ENCODE measurements around the gene ARAF.
"Not testable (repeated sequence)": the region's sequence is repeated elsewhere in the genome, so short reads cannot be mapped to it uniquely, and the experiment has no call there.

The ARAF gene

DNA sequence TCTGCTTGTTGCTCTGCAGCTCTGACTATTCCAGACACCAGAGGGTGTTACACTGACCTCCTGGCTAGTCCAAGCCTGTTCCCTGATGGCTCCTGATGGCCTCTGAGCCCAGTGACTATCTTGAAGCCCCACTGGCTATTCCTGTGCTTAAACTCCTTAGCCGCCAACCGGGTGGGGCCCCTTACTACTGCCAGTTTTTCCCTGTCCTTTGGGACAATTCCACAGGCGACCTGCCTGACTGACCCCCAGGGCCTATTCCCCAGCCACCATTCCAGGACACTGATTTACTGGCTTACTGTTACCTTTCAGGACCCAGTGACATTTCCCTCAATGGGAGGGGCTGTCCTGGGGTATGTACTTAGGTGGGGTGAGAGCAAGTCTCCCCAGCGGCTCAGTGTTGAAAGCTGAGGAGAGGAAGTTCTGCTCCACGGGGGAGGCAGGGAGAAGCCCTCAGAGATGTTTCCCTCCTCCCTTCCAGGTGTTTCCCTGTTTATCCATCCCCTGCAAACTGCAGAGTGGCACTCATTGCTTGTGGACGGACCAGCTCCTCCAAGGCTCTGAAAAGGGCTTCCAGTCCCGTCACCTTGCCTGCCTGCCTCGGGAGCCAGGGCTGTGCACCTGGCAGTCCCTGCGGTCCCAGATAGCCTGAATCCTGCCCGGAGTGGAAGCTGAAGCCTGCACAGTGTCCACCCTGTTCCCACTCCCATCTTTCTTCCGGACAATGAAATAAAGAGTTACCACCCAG lies 25.2 kb downstream of the ARAF start:
- no peak for DNase-seq

DNA sequence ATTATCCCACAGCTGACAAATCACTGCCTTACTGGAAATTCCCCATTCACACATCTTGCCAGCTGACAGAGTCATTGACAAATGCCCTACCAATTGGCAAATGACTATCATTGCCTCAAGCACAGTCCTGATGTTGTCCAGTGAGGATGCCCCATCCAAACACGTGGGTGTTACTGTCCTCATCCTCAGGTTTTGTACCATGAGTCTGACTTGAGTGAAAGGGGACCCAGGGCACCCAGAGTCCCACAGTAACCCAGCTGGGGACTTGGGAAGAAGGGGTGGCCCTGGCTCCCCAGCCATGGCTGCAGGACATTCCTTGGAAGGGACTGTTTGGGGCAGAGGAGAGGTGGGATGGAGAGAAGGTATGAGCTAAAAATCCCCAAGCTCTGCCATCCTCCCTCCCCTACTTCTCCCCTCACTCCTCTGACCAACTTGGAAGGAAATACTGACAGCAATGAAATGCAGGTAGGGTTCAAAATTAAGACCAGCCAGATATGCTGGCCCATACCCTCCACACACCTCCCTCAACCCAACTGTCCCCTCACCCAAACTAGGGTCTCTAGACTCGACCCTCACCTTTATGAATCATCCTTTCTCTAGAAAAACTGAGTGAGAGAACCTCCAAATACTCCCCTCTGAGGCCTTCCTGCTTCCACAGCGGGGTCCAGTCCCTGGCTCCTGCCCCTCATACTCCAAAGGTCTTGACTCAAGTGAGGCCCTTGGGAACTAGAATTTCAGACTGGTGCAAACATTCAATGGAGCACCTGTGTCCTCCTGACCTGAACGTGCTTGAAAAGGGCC lies 26.3 kb downstream of the ARAF start:
- no peak for DNase-seq

DNA sequence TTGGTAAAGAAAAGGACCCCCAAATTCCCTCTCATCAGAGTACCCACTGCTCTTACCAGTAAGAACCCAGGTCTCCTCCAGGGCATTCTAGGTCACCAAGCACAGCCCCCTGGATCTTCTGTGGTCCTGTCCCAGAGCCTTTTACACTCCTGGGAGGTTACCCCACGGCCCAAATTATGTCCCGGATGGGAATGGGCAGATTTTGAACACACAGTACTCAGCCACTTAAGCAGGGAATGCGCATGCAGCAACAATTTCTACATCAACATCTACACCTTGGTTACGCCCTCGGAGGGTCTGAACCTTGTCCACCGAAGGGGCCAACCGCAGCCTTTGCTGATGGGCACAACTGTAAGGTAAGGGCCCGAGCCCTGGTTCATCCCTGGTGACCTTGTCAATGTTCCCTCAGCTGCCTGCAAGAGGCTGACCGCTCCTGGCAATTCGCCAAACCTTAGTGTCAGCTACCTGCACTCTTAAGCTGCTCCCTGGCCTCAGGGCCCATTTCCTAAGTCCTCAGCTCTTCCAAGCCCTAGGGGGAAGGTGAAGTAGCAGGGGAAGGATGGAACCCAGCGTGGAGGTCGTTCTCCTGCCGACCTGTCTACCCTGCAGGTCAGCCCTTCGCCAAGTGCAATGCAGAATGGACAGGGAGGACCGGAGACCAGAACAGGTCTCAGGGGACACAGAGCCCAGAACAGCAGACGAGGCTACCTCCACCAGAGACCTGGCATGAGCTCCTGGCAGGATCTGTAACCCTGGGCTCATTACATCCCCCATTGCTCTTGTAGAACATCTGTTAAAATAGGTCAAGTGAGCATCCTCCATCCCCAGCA lies 27.1 kb downstream of the ARAF start:
- no peak for DNase-seq

DNA sequence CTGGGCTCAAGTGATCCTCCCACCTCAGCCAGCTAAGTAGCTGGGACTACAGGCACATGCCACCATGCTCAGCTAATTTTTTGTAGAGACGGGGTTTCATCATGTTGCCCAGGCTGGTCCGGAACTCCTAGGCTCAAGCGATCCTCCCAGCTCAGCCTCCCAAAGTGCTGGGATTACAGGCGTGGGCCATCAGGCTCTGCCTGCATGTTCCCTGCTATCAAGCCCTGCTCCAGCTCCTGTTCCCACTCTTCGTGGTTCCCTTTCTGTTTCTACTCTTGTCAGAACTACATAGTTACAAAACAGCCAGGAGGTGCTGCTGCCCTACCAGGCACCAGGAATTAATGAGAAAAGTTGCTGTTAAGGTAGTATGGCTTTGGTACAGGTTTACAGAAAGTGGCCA lies 30.0 kb downstream of the ARAF start:
- no peak for DNase-seq

DNA sequence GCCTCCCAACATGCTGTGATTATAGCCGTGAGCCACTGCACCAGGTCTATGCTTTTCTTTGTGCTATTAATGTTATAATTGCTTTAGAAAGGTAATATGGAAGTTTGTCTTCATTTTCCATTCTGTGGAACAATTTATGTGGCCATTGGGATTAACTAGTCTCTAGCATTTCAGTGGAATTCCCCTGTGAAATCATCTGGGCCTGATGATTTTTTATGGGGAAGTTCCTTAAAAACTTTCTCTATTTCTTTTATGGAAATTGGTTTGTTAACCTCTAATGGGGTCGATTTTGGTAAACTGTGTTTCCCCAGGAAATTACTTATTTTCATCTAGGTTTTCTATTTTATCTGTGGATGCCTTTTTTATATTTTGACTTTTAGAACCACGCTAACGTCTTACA lies 32.5 kb downstream of the ARAF start:
- DNase-seq = no peak

DNA sequence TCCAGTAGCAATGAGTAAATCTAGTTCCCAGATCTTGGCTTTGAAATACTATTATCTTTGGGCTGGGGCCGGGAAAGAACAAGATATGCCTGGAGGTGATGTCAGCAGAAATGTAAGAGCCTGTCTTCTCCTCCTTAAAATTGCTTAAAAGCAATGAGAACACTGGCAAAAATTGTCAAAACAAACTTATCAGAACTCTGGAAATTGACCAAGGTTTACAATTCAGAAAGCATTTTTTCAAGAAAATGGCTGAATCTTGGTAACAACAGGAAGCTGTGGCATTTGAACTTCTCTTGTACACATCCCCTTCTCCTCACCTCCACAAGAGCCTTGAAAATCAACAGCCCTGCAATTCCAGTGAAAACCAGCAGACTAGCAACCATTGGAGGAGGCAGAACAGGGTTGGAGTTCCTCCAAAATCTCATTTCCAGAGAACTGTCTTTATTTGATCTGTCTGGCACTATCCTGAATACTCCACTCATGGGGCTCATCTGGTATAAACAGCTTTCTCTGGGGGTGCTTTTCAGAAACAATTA lies 34.8 kb downstream of the ARAF start:
- no peak for DNase-seq

DNA sequence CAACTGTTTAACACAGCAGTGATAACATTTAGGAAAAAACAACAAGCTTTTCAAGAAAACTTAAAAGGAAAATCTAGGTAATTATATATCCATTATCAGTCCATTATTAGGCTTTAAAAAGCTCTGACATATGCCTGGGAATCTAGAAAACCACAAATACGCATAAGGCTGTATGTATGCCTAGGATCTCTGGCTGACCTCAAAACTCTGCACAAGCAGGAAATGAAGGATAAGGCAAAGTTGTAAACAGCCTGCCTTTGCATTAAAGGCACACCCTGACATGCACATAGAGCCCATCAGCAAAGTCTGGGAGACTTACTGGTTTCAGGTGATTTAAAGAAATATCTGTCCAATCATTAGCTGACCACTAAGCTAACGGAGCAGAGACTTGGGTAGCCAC lies 35.3 kb downstream of the ARAF start:
- DNase-seq = no peak

DNA sequence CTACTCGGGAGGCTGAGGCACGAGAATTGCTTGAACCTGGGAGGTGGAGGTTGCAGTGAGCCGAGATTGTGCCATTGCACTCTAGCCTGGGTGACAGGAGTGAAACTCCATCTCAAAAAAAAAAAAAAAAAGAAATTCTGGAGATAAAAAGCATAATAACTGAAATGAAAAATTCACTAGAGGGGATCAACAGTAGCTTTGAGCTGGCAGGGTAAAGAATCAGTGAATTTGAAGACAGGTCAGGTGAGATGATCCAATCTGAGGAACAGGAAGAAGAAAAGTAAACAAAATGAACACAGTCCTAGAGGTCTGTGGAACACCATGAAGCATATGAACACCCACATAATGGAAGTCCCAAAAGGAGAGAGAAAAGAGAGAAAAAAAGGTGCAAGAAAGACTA lies 36.2 kb downstream of the ARAF start:
- no peak for DNase-seq

DNA sequence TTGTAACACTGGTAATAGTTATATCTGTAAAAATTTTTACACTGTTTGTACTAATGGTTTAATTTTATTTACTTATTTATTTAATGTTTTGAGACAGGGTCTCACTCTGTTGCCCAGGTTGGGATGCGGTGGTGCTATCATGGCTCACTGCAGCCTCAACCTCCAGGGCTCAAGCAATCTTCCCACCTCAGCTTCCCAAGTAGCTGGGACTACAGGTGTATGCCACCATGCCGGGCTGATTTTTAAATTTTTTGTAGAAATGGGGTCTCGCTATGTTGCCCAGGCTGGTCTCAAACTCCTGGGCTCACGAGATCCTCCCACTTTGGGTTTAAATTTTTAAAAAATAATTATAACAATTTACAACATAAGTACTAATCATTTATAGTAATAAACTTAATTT lies 42.1 kb downstream of the ARAF start:
- not testable (repeated sequence) for DNase-seq

DNA sequence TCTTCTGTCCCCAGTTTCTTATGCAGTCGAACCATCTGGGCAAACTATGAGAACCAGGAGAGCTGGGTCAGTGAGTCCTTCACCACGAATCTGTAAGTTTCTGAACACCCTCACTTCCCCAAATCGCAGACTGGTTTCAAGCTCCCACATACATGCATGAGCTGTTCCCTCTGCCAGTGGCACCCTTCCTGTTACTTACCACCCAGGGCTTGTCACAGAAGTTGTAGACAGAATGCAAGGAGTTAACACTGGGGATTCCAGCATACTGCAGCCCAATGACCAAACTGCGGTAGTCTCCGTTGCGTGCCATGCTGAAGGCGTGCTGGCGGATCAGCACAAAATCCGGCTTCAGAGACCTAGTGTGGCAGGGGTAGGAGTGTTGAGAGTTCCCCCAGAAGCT lies 44.0 kb downstream of the ARAF start:
- no peak for DNase-seq

DNA sequence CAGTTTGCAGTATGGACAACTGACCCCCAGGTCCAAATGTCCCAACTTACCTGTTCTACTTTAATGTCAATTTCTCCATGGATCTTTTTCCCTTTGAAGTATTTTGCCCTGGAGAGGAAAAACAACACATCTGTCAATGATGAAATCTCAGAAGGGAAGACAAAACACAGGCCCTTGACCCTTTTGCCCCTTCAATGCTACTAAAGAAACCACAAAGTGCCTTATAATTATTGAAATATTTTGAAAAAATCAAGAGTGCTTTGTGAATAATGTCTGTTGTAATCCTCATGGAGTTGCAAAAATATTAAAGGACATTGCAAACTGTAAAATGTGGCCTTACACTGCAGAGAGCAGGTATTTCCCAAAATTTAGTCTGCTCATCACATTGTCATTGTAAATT lies 46.1 kb downstream of the ARAF start:
- no peak for DNase-seq

DNA sequence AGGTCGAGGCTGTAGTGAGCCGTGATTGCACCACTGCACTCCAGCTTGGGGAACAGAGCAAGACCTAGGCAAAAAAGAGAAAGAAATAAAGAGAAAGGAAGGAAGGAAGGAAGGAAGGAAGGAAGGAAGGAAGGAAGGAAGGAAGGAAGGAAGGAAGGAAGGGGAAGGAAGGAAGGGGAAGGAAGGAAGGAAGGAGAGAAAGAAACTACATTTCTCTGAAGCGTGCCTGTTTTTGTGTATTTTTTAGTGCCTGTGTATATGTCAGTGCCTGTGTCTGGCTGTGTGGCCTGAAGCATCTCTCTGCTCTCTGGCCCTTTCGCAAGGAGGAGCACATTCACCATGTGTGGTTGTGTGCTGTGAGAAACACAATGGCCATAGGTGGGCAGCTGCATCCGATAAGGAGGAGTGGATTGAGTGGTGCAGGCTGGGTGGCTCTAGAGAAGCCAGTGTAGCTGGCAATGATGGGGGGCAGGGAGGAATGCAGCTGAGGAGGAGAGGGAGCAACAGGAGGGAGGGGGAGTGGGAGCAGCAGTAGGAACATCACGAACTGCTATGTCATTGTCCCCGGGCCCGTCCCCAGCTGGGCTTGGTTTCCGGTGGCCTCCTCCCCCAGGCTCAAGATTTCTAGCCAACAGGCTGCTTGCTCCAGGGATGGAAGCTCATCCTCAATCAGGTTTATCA lies 47.3 kb downstream of the ARAF start:
- DNase-seq = no peak

DNA sequence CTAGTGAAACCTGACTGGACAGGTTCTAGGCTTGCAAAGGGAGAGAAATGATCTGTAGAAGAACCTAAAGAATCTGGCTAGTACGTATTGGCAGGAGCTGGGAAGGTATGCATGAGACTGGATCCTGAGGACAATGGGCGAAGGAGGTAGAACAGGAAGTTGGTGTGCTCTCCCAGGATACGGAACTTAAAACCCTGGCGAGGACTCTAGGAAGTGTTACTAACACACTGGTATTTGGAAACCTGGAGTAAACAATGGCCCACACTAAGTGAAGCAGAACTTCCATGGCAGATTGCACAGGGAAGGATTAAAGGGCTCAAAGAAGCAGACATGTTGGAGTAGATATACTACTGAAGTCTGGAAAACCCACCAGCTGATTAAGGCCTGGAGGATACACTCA lies 49.5 kb downstream of the ARAF start:
- DNase-seq = no peak

DNA sequence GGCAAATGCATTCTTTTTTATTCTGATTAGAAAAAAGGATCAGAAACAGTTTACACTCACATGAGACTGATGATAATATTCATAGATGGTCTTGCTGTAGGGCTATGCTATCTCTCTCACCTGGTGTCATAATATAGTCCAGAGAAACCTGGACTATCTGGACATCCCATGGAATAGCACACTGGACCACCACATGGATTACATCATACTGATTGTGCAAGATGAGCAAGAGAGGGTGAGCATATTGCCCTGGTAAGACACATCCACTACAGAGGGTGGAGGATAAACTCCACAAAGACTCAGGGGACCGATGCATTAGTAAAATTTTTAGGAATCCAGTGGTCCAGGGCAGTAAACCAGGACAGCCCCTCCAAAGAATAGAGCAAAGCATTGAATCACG lies 50.5 kb downstream of the ARAF start:
- no peak for DNase-seq

DNA sequence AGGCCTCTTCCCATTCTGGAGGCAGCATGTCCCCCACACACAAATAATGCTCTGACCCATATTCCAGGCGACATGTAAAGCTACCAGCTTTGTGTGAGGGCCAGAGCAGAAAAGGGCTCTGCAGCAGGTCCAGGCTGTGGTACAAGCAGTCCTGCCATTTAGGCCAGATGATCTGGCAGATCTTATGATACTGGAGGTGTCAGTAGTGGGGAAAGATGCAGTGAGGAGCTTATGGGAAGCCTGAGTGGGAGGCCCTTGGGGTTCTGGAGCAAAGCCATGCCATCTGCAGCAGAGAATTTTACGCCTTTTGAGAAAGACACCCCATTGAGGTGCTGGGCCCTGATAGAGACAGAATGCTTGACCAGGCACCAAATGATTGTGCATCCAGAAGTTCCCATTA lies 50.9 kb downstream of the ARAF start:
- no peak for DNase-seq

DNA sequence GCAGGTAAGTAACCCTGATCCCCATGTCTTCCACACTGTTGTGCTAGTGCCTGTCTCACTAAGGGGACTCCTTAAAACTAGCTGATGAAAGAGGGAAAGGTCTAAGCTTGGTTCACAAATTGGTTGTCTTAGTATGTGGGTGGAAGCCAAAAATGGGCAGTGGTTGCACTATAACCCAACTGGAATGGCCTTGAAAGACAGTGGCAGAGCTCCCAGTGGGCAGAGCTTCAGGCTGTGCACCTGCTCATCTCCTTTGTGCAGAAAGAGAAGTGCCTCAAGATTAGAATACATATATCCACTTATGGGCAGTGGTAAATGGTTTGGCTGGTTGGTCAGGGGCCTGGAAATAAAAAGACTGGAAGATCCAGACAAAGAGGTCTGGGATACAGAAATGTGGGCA lies 51.4 kb downstream of the ARAF start:
- no peak for DNase-seq

DNA sequence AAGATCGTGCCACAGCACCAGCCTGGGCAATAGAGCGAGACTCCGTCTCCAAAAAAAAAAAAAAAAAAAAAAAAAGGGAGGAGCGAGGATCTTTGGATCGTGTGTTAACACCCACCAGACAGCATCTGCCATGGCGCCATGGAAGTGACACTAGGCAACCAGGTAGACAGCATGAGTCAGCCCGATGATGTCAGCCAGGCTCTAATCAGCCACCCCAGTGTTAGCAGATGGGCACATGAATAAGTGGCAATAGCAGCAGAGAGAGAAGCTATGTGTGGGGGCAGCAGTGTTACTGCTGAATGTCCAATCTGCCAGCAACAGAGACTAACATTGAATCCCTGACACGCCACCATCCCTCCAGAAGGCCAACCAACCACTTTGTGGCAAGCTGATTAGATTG lies 52.1 kb downstream of the ARAF start:
- peak; percentile 32 for DNase-seq

DNA sequence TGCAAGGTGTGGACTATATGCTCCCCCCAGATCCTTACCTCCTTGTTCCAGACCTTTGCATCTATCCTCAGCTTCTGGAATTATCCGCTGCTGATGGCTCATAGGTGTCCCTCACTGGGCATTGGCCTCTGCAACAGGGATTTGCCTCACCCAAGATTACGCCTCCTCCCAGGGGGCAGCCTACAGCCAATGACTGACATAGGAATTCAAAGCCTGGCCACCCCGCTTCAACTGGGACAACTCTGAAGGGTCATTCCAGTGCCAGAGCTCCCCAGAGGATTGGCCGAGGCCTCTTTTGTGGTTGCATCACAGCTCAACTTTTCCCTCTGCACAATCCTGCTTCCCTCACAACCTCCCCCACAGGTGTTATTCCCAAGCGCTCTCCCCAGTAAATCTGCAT lies 53.6 kb downstream of the ARAF start:
- no peak for DNase-seq

DNA sequence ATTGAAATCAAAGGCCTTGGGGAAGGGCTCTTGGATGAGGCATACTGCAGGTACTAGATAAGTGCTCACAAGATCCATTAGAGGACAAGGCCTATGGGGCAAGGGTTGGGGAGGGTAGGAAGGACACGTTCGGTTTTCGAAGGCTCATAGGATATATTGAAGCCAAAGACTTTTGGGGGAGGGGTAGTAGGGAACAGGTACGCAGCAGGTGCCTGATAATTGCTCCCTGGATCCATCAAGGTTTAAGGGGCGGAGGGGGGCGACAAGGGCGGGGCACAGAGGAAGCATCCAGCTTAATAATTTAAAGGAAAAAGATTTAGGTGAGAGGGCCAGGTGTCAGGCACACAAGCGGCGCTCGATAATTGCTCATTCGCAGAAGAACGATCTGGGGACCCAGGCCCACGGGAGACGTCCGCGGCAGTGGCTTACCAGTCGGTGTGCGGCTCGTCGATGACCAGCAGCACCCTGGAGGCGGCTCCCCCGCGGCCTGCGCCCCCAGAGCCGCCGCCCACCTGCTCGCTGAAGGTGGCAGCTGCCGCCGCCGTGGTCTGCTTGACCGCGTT lies 58.0 kb downstream of the ARAF start:
- no peak for DNase-seq

DNA sequence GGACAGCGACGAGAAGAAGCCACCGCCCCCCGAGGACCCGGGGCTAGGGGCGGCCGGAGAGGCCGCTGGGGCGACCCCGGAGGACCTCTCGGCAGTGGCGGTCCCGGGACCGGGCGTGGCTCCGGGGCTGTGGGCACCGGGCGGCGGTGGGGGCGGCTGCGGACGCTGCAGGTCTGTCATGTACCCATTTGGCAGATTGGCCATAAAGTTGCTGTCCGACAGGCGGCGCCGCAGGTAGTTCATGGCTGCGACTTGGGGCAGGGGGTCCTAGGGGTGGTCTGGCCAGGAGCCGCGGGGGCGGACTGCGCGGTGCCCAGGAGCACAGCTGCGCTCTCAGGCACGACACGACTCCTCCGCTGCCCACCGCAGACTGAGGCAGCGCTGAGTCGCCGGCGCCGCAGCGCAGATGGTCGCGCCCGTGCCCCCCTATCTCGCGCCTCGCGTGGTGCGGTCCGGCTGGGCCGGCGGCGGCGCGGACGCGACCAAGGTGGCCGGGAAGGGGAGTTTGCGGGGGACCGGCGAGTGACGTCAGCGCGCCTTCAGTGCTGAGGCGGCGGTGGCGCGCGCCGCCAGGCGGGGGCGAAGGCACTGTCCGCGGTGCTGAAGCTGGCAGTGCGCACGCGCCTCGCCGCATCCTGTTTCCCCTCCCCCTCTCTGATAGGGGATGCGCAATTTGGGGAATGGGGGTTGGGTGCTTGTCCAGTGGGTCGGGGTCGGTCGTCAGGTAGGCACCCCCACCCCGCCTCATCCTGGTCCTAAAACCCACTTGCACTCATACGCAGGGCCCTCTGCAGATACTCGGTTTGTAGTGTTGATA lies 58.7 kb downstream of the ARAF start, which contains the start of gene SYN1:
Gene SYN1 (minus strand): TSS at position 372 of the 817 bp plus-strand sequence. CDS start 129 bp downstream, at position 243.
- DNase-seq = peak; percentile 58

DNA sequence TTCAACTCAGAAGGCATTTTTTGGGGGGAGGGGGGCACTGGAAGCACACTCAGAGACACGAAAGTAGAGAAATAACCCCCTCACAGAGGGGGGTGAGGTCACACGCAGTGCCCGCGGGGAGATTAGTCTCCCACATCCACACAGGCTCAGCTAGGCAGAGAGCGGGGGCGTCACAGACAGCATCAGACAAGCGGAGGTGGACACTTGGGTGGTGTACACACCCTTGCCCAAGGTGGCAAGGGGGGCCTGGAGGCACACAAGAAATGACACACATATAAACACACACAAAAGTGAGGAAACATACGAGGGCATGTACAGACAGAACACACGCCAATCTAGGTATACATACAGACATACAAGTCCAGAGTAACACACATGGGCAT lies 59.3 kb downstream of the ARAF start:
- DNase-seq = no peak
